Endodermal cell (in vitro differentiated cells): ENCODE measurements around the gene IRF9. TPM values are rescaled to one million over a fixed set of nuclear protein-coding genes. Genes with fewer than 3 reads are reported as not detected.

ENCODE experiments used
- DNase-seq: peaks from one replicate; pipeline ENCODE4 v3.0.0-alpha.2; 2017
- H3K27ac ChIP-seq: 2 replicates; pipeline ENCODE4 v1.5.1; 2013; ENCODE audit warnings: mild to moderate bottlenecking, low read depth, low read length, moderate library complexity
- H3K27me3 ChIP-seq: 2 replicates; pipeline ENCODE4 v1.6.1; 2013; ENCODE audit warnings: mild to moderate bottlenecking, low read length, moderate library complexity; ENCODE audit not compliant: insufficient read depth, control insufficient read depth, poor library complexity, severe bottlenecking
- H3K36me3 ChIP-seq: 2 replicates; pipeline ENCODE4 v1.7.0; 2013; ENCODE audit warnings: mild to moderate bottlenecking, low read length, moderate library complexity; ENCODE audit not compliant: control insufficient read depth, insufficient read depth
- H3K4me1 ChIP-seq: one replicate; pipeline ENCODE4 v1.7.0; 2013; ENCODE audit warnings: low read length; ENCODE audit not compliant: control insufficient read depth, insufficient read depth
- H3K4me3 ChIP-seq: 2 replicates; pipeline ENCODE4 v1.5.1; 2013; ENCODE audit warnings: mild to moderate bottlenecking, low read length, moderate library complexity
- H3K9ac ChIP-seq: 2 replicates; pipeline ENCODE4 v1.6.1; 2013; ENCODE audit warnings: mild to moderate bottlenecking, low read length, moderate library complexity; ENCODE audit not compliant: poor library complexity, severe bottlenecking; ENCODE audit errors: extremely low read depth
- H3K9me3 ChIP-seq: 2 replicates; pipeline ENCODE4 v1.6.1; 2013; ENCODE audit warnings: mild to moderate bottlenecking, low read length, moderate library complexity; ENCODE audit not compliant: control insufficient read depth
- H3K27ac Mint-ChIP-seq: 2 replicates; pipeline ENCODE4 v1.8.0; 2020; ENCODE audit warnings: mixed read lengths
- H3K27me3 Mint-ChIP-seq: 2 replicates; pipeline ENCODE4 v1.8.0; 2021; ENCODE audit warnings: mild to moderate bottlenecking, mixed read lengths; ENCODE audit not compliant: insufficient read depth
- H3K36me3 Mint-ChIP-seq: 2 replicates; pipeline ENCODE4 v1.8.0; 2020; ENCODE audit warnings: low read depth, mixed read lengths
- H3K4me1 Mint-ChIP-seq: 2 replicates; pipeline ENCODE4 v1.8.0; 2020; ENCODE audit warnings: mixed read lengths
- H3K4me3 Mint-ChIP-seq: 2 replicates; pipeline ENCODE4 v1.8.0; 2020; ENCODE audit warnings: mild to moderate bottlenecking, moderate library complexity, mixed read lengths
- H3K9me3 Mint-ChIP-seq: 2 replicates; pipeline ENCODE4 v1.8.0; 2020; ENCODE audit warnings: mild to moderate bottlenecking, mixed read lengths
- WGBS, 2 experiments: methylation state at CpG; one replicate each; pipeline versions ENCODE4 v1.1.5 to v1.1.7; 2013; ENCODE audit warnings: missing lambda C conversion rate in 2 of 2, mixed read lengths in 1 of 2; ENCODE audit not compliant: insufficient coverage in 1 of 2, insufficient read length in 1 of 2; 5-methylcytosine and 5-hydroxymethylcytosine counted together
- total RNA-seq, 2 donors: library from RNA; stranded (reverse); fragmentation: NEBNext Ultra II Directional in 1 of 2; extraction: Animal tissue kit (Norgen Biotek cat#: 25700) in 1 of 2; gene quantifications; 2 replicates in 1 of 2; 3 replicates in 1 of 2; pipeline ENCODE4 v1.2.1, GENCODE V29; 2021
- TF ChIP-seq, protein P1 (sequence below): fragments of 200-600 bp; sonication (generic); conservative IDR thresholded peaks from 2 replicates; pipeline ENCODE4 v1.5.0; 2021; ENCODE audit warnings: antibody characterized with exemption, mild to moderate bottlenecking

The IRF9 gene
- total RNA-seq, 2 donors from 2014 or later: 13.6 to 26.9 TPM

DNA sequence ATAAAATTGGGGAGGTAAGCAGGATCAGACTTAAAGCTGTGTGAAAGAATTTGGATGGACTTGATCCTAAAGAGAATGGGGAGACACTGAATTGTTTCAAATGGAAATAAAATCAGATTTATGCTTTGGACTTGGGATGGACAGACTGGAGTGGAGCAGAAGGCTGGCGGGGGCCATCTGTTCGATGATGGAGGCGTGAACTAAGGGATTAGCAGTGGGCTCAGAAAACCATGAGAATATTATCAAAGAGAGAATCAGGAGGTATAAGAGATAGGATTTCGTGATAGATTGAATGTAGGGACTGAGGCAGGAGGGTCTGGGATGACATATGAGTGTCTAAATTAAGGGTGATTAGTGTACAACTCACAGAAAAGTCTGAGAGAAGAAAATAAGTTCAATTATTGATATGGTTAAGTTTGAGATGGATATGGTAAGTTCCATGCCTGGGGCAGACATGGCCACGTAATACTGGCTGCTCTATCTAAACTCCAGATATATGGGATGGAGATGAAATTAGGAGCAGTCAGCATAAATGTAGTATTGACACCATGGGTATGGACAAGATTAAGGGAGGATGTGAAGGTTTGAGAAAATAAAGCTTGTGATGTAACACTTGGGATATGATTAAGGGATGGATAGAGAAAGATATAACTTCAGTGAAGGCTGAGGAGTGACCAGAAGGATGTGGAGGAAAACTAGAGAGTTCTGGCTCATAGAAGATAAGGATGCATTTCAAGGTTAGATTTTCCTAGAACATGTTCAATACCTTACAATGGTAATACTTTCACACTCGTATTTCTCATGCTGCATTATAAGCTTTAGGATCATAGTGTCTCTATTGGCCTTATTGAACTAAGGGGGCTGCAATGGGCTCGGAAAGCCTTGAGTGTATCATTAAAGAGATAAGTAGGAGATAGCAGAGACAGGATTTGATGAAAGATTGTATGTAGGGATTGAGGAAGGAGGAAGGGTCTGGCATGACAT lies 43.4 kb downstream of the IRF9 start:
- Mint-ChIP-seq H3K4me1 (no peaks in the 10 kb centered on the region), H3K36me3 (peaks cover 81% of the 10 kb centered on the region), H3K27ac (no peak overlapping the region), H3K4me3 (no peak overlapping the region), H3K9me3 (peaks cover 32% of the 10 kb centered on the region), H3K27me3 (no peaks in the 10 kb centered on the region)
- DNase-seq: no peak
- H3K27me3 ChIP-seq: no peaks in the 10 kb centered on the region
- peaks cover 23% of the 10 kb centered on the region for H3K9me3 ChIP-seq
- H3K9ac ChIP-seq: no peak overlapping the region
- TF ChIP-seq, protein P1, sequence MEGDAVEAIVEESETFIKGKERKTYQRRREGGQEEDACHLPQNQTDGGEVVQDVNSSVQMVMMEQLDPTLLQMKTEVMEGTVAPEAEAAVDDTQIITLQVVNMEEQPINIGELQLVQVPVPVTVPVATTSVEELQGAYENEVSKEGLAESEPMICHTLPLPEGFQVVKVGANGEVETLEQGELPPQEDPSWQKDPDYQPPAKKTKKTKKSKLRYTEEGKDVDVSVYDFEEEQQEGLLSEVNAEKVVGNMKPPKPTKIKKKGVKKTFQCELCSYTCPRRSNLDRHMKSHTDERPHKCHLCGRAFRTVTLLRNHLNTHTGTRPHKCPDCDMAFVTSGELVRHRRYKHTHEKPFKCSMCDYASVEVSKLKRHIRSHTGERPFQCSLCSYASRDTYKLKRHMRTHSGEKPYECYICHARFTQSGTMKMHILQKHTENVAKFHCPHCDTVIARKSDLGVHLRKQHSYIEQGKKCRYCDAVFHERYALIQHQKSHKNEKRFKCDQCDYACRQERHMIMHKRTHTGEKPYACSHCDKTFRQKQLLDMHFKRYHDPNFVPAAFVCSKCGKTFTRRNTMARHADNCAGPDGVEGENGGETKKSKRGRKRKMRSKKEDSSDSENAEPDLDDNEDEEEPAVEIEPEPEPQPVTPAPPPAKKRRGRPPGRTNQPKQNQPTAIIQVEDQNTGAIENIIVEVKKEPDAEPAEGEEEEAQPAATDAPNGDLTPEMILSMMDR: no peak
- 95 to 99% methylated on average over 7 of the region's 7 CpGs for WGBS, 2 experiments
- no peaks in the 10 kb centered on the region for H3K4me1 ChIP-seq
- peaks cover 60% of the 10 kb centered on the region for H3K36me3 ChIP-seq
- H3K4me3 ChIP-seq: no peak overlapping the region
- no peak overlapping the region for H3K27ac ChIP-seq

DNA sequence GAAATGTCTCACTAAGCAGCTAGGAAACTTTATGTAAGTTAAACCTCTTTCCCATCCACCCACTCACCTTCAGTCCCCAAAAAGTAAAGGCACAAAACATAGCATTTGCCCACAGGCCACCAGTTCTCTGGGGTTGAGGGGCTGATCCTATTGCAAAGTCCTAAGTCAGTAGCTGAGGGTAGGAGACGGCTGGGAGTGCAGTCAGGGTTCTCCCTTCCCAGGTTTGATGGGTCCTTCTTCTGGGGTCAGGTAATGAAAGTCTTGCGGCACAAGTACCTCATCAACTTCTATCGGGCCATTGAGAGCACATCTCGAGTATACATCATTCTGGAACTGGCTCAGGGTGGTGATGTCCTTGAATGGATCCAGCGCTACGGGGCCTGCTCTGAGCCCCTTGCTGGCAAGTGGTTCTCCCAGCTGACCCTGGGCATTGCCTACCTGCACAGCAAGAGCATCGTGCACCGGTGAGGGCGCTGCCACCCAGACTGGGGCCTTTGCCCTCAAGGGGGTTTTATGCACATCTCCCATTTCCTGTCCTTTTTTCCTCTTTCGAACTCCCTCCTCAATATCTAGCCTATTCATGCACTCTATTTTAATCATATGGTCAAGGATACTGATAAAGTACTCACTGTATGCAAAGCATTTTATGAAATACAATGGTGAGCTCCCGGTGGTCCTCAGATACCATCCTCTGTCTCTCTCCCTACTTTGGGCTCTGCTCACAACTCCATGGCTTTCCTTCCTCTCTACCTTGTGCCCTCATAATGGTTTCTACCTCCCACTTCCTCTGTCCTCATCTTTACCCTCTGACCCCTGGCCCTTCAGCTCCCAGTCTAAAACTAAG lies 45.4 kb downstream of the IRF9 start:
- DNase-seq: no peak
- peaks cover 68% of the 10 kb centered on the region for H3K36me3 ChIP-seq
- TF ChIP-seq, protein P1: no peak
- H3K27ac ChIP-seq: no peak overlapping the region
- Mint-ChIP-seq H3K27ac (no peak overlapping the region), H3K27me3 (no peaks in the 10 kb centered on the region), H3K36me3 (peaks cover 84% of the 10 kb centered on the region), H3K9me3 (peaks cover 19% of the 10 kb centered on the region), H3K4me1 (no peaks in the 10 kb centered on the region), H3K4me3 (no peak overlapping the region)
- no peaks in the 10 kb centered on the region for H3K27me3 ChIP-seq
- H3K4me3 ChIP-seq: no peak overlapping the region
- H3K4me1 ChIP-seq: no peaks in the 10 kb centered on the region
- peaks cover 18% of the 10 kb centered on the region for H3K9me3 ChIP-seq
- no peak overlapping the region for H3K9ac ChIP-seq
- WGBS, 2 experiments: 93 to 99% methylated on average over 7 to 11 of the region's 11 CpGs

DNA sequence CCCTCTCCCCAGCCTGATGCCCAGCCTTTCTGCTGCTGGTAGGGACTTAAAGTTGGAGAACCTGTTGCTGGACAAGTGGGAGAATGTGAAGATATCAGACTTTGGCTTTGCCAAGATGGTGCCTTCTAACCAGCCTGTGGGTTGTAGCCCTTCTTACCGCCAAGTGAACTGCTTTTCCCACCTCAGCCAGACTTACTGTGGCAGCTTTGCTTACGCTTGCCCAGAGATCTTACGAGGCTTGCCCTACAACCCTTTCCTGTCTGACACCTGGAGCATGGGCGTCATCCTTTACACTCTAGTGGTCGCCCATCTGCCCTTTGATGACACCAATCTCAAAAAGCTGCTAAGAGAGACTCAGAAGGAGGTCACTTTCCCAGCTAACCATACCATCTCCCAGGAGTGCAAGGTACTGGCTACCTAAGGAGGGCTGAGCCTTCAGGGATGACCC lies 46.1 kb downstream of the IRF9 start:
- H3K36me3 ChIP-seq: peaks cover 67% of the 10 kb centered on the region
- Mint-ChIP-seq H3K27ac (no peak overlapping the region), H3K27me3 (no peaks in the 10 kb centered on the region), H3K4me3 (no peak overlapping the region), H3K4me1 (no peaks in the 10 kb centered on the region), H3K9me3 (peaks cover 12% of the 10 kb centered on the region), H3K36me3 (peaks cover 81% of the 10 kb centered on the region)
- no peak overlapping the region for H3K4me3 ChIP-seq
- H3K27ac ChIP-seq: no peak overlapping the region
- TF ChIP-seq, protein P1: no peak
- no peak overlapping the region for H3K9ac ChIP-seq
- H3K27me3 ChIP-seq: no peaks in the 10 kb centered on the region
- H3K4me1 ChIP-seq: no peaks in the 10 kb centered on the region
- no peak for DNase-seq
- 88 to 92% methylated on average over 4 to 5 of the region's 5 CpGs for WGBS, 2 experiments
- peaks cover 12% of the 10 kb centered on the region for H3K9me3 ChIP-seq
